Gastrocnemius medialis (tissue), 4 donors: Measurements from ENCODE around the gene SLC52A3.

Experiments used
- CTCF ChIP-seq, 5 experiments: fragments of 450-650 bp in 3 of 5; fragments of 200-600 bp in 2 of 5; sonication (generic) in 2 of 5; IDR thresholded peaks in 4 of 5; conservative IDR thresholded peaks in 1 of 5; 1 replicate in 4 of 5; 2 replicates in 1 of 5; pipeline ENCODE4 v1.5.1; 2016 to 2019; ENCODE audit warnings: antibody characterized with exemption in 5 of 5, mild to moderate bottlenecking in 3 of 5, moderate library complexity in 3 of 5
- POLR2A ChIP-seq, 2 donors: fragments of 450-650 bp; IDR thresholded peaks; one replicate each; pipeline ENCODE4 v1.6.1; 2017; ENCODE audit warnings: antibody characterized with exemption in 2 of 2, mild to moderate bottlenecking in 2 of 2, moderate library complexity in 2 of 2

GRCh38 chr20:740162-740561 lies 28.1 kb downstream of the SLC52A3 start:
- TF ChIP-seq CTCF (IDR thresholded peaks at IDR 0.05 in 4 of 5, conservative IDR thresholded peaks at IDR 0.05 in 1 of 5) (no peak), POLR2A (IDR thresholded peaks at IDR 0.05) (no peak)
